Measurements from ENCODE around the gene CALM3.

DNA sequence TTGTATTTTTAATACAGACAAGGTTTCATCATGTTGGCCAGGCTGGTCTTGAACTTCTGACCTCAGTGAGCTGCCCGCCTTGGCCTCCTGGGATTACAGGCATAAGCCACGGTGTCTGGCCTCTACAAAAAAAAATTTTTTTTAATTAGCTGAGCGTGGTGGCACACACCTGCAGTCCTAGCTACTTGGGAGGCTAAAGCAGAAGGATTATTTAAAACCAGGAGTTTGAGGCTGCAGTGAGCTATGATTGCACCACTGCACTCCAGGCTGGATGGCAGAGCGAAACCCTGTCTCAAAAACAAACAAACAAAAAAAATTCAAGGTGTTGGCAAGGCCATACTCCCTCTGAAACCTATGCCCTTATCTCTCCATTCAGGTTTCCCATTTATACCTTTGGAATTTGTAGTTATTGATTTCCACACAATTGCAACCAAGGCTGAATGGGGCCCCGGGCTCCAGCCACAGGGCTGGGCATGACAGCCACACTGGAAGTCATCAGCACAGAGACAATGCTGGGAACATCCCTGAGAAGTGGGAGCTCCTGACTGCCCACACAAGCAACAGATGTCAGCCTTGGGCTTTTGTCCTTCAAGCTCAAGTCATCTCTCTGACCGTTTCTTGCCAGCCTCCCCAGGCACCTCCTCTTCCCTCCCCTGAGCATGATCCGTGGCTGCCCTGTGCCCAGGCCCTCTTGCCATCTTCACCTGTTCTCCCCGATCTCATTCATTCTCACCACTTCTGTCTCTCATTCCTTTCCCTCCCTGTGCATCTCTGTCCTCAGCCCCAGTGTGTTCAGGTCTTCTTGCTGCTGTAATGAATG is 27.2 kb upstream of the CALM3 start:
- TF ChIP-seq, protein P1, sequence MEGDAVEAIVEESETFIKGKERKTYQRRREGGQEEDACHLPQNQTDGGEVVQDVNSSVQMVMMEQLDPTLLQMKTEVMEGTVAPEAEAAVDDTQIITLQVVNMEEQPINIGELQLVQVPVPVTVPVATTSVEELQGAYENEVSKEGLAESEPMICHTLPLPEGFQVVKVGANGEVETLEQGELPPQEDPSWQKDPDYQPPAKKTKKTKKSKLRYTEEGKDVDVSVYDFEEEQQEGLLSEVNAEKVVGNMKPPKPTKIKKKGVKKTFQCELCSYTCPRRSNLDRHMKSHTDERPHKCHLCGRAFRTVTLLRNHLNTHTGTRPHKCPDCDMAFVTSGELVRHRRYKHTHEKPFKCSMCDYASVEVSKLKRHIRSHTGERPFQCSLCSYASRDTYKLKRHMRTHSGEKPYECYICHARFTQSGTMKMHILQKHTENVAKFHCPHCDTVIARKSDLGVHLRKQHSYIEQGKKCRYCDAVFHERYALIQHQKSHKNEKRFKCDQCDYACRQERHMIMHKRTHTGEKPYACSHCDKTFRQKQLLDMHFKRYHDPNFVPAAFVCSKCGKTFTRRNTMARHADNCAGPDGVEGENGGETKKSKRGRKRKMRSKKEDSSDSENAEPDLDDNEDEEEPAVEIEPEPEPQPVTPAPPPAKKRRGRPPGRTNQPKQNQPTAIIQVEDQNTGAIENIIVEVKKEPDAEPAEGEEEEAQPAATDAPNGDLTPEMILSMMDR (IDR thresholded peaks at IDR 0.05) = no peak
- TF ChIP-seq POLR2A (IDR thresholded peaks at IDR 0.05) (no peak), EP300 (IDR thresholded peaks at IDR 0.05) (no peak)
